ENCODE results near the gene ETNK2.

ETNK2 gene

GRCh38 chr1:204174958-204175357 is 23.1 kb upstream of the ETNK2 start:
- no peak for DNase-seq

- DNase-seq, result no peak
These were observed 20.7 kb upstream of the ETNK2 start for GRCh38 chr1:204172404-204173029.

- no peak for DNase-seq
These were observed 19.9 kb upstream of the ETNK2 start for GRCh38 chr1:204171751-204172178.

GRCh38 chr1:204170494-204171155 is 18.8 kb upstream of the ETNK2 start:
- no peak for DNase-seq

- no peak for DNase-seq
These were observed 18.0 kb upstream of the ETNK2 start for GRCh38 chr1:204169858-204170257.

GRCh38 chr1:204167730-204168129 is 15.9 kb upstream of the ETNK2 start:
- no peak for DNase-seq

GRCh38 chr1:204166219-204166618 is 14.4 kb upstream of the ETNK2 start, which contains the start of gene REN:
Gene REN (minus strand): TSS chr1:204166337. CDS start chr1:204166293, 44 bp downstream.
- DNase-seq, result no peak

GRCh38 chr1:204162494-204163074 is 10.7 kb upstream of the ETNK2 start:
- DNase-seq, result peak; percentile 75

GRCh38 chr1:204161609-204162493 is 10.0 kb upstream of the ETNK2 start:
- no peak for DNase-seq

- no peak for DNase-seq
These were observed 6.1 kb upstream of the ETNK2 start for GRCh38 chr1:204157962-204158361.

- DNase-seq, result no peak
These were observed 4.0 kb upstream of the ETNK2 start for GRCh38 chr1:204155881-204156280.

GRCh38 chr1:204154568-204155255 is 2.9 kb upstream of the ETNK2 start:
- no peak for DNase-seq

GRCh38 chr1:204153667-204154066 is 1.8 kb upstream of the ETNK2 start:
- no peak for DNase-seq

GRCh38 chr1:204152310-204153044 is 633 bp upstream of the ETNK2 start:
- no peak for DNase-seq

- DNase-seq, result no peak
These were observed 917 bp downstream of the ETNK2 start for GRCh38 chr1:204150702-204151551.

GRCh38 chr1:204149635-204150565 is 1.9 kb downstream of the ETNK2 start:
- no peak for DNase-seq

- DNase-seq, result peak; percentile 8
These were observed 2.7 kb downstream of the ETNK2 start for GRCh38 chr1:204149107-204149506.

GRCh38 chr1:204147406-204148383 is 4.1 kb downstream of the ETNK2 start:
- no peak for DNase-seq

Data from NCI-H2029 (cell line).